ENCODE measurements around the gene ZC3HAV1L.
"Not testable (repeated sequence)": the region's sequence is repeated elsewhere in the genome, so short reads cannot be mapped to it uniquely, and the experiment has no call there.

DNA sequence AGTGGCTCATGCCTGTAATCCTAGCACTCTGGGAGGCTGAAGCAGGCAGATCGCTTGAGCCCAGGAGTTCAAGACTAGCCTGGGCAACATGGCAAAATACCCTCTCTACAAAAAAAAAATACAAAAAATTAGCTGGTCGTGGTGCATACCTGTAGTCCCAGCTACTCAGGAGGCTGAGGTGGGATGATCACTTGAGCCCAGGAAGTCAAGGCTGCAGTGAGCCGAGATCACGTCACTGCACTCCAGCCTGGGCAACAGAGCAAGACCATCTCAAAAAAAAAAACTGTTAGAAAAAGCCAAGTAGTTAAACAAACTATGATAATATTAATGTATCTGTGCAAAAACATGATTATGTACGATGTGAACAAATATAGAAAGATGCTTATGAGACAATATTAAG is 10.0 kb downstream of the ZC3HAV1L start:
- TF ChIP-seq, protein P1, sequence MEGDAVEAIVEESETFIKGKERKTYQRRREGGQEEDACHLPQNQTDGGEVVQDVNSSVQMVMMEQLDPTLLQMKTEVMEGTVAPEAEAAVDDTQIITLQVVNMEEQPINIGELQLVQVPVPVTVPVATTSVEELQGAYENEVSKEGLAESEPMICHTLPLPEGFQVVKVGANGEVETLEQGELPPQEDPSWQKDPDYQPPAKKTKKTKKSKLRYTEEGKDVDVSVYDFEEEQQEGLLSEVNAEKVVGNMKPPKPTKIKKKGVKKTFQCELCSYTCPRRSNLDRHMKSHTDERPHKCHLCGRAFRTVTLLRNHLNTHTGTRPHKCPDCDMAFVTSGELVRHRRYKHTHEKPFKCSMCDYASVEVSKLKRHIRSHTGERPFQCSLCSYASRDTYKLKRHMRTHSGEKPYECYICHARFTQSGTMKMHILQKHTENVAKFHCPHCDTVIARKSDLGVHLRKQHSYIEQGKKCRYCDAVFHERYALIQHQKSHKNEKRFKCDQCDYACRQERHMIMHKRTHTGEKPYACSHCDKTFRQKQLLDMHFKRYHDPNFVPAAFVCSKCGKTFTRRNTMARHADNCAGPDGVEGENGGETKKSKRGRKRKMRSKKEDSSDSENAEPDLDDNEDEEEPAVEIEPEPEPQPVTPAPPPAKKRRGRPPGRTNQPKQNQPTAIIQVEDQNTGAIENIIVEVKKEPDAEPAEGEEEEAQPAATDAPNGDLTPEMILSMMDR (IDR thresholded peaks at IDR 0.05; ENCODE audit: insufficient read depth, low read depth, low read length), result not testable (repeated sequence)
- not testable (repeated sequence) for TF ChIP-seq EZH2 (IDR thresholded peaks at IDR 0.05; ENCODE audit: insufficient read depth, low read length)
